OCI-LY1 (cell line): Measurements from ENCODE around the gene WDR13.

ENCODE experiments used
- CTCF ChIP-seq: fragments of 200-600 bp; sonication (generic), shearing (Covaris generic); IDR thresholded peaks from 2 replicates; pipeline ENCODE4 v1.5.1; 2017; ENCODE audit warnings: mild to moderate bottlenecking, antibody characterized with exemption, low read length, moderate library complexity, mixed read lengths
- EZH2 ChIP-seq: fragments of 200-600 bp; sonication (generic), shearing (Covaris generic); IDR thresholded peaks from 2 replicates; pipeline ENCODE4 v1.8.0; 2017; ENCODE audit warnings: borderline replicate concordance, mixed run types, mild to moderate bottlenecking, antibody characterized with exemption, low read length, moderate library complexity, mixed read lengths

GRCh38 chrX:48604701-48605100 lies 7.4 kb downstream of the WDR13 start:
- TF ChIP-seq EZH2, result no peak
- TF ChIP-seq CTCF, result no peak
